H9 (cell line): ENCODE data around the gene FANCI. TPM values are rescaled to one million over a fixed set of nuclear protein-coding genes. Genes with fewer than 3 reads are reported as not detected.

ENCODE experiments used
- DNase-seq: peaks from one replicate; pipeline ENCODE4 v3.0.0-alpha.2; 2017
- H2AFZ ChIP-seq: one replicate; pipeline ENCODE4 v1.6.1; 2013; ENCODE audit warnings: mild to moderate bottlenecking, low read length, control low read depth, moderate library complexity
- H2AK5ac ChIP-seq: 2 replicates; pipeline ENCODE4 v1.6.1; 2013; ENCODE audit warnings: low read length, control low read depth, mixed read lengths; ENCODE audit not compliant: insufficient read length
- H2BK120ac ChIP-seq: one replicate; pipeline ENCODE4 v1.6.1; 2013; ENCODE audit warnings: low read depth, mild to moderate bottlenecking, low read length, control low read depth, inconsistent platforms; ENCODE audit not compliant: poor library complexity, severe bottlenecking
- H2BK12ac ChIP-seq: 2 replicates; pipeline ENCODE4 v1.6.1; 2013; ENCODE audit warnings: low read length, control low read depth, mixed read lengths, low read depth; ENCODE audit not compliant: insufficient read length
- H2BK15ac ChIP-seq: 2 replicates; pipeline ENCODE4 v1.6.1; 2013; ENCODE audit warnings: low read depth, low read length, control low read depth
- H2BK20ac ChIP-seq: one replicate; pipeline ENCODE4 v1.6.1; 2013; ENCODE audit warnings: low read depth, mild to moderate bottlenecking, low read length, control low read depth, inconsistent platforms; ENCODE audit not compliant: poor library complexity, severe bottlenecking
- H2BK5ac ChIP-seq: 2 replicates; pipeline ENCODE4 v1.6.1; 2013; ENCODE audit warnings: low read length, control low read depth, mixed read lengths; ENCODE audit not compliant: insufficient read length
- H3K14ac ChIP-seq: 2 replicates; pipeline ENCODE4 v1.6.1; 2013; ENCODE audit warnings: low read length, control low read depth; ENCODE audit not compliant: insufficient read depth
- H3K18ac ChIP-seq: 2 replicates; pipeline ENCODE4 v1.6.1; 2013; ENCODE audit warnings: low read depth, mild to moderate bottlenecking, mixed read lengths, low read length, control low read depth; ENCODE audit not compliant: insufficient read length
- H3K23ac ChIP-seq: 2 replicates; pipeline ENCODE4 v1.6.1; 2013; ENCODE audit warnings: low read length, control low read depth, mixed read lengths, low read depth; ENCODE audit not compliant: insufficient read length
- H3K23me2 ChIP-seq: 2 replicates; pipeline ENCODE4 v1.6.1; 2013; ENCODE audit warnings: low read depth, mild to moderate bottlenecking, mixed read lengths, low read length, control low read depth; ENCODE audit not compliant: insufficient read length, poor library complexity, severe bottlenecking
- H3K27ac ChIP-seq: 2 replicates; pipeline ENCODE4 v1.5.1; 2013; ENCODE audit warnings: low read length, control low read depth, mixed read lengths, low read depth; ENCODE audit not compliant: insufficient read length
- H3K27me3 ChIP-seq: 2 replicates; pipeline ENCODE4 v1.6.1; 2013; ENCODE audit warnings: low read length, control low read depth, inconsistent platforms; ENCODE audit not compliant: insufficient read depth
- H3K4ac ChIP-seq: 2 replicates; pipeline ENCODE4 v1.6.1; 2013; ENCODE audit warnings: low read depth, mild to moderate bottlenecking, control low read depth, inconsistent platforms, low read length, moderate library complexity
- H3K4me1 ChIP-seq: 2 replicates; pipeline ENCODE4 v1.6.1; 2013; ENCODE audit warnings: low read length, control low read depth, inconsistent platforms; ENCODE audit not compliant: insufficient read depth
- H3K4me2 ChIP-seq: 2 replicates; pipeline ENCODE4 v1.6.1; 2013; ENCODE audit warnings: low read length, control low read depth, mixed read lengths; ENCODE audit not compliant: insufficient read length, insufficient read depth
- H3K56ac ChIP-seq: 2 replicates; pipeline ENCODE4 v1.6.1; 2013; ENCODE audit warnings: low read depth, mild to moderate bottlenecking, mixed read lengths, low read length, control low read depth; ENCODE audit not compliant: insufficient read length
- H3K79me1 ChIP-seq: 2 replicates; pipeline ENCODE4 v1.6.1; 2013; ENCODE audit warnings: low read depth, mild to moderate bottlenecking, moderate library complexity, low read length, control low read depth, inconsistent platforms; ENCODE audit not compliant: insufficient read depth, poor library complexity, severe bottlenecking
- H3K79me2 ChIP-seq: 2 replicates; pipeline ENCODE4 v1.6.1; 2013; ENCODE audit warnings: low read length, control low read depth, inconsistent platforms; ENCODE audit not compliant: insufficient read depth
- H3K9ac ChIP-seq: 2 replicates; pipeline ENCODE4 v1.6.1; 2013; ENCODE audit warnings: low read length, control low read depth, mixed read lengths; ENCODE audit not compliant: insufficient read length; ENCODE audit errors: extremely low read depth
- H3K9me3 ChIP-seq: one replicate; pipeline ENCODE4 v1.6.1; 2013; ENCODE audit warnings: low read depth, low read length, inconsistent platforms; ENCODE audit not compliant: control insufficient read depth
- H3T11ph ChIP-seq: one replicate; pipeline ENCODE4 v1.6.1; 2013; ENCODE audit warnings: mild to moderate bottlenecking, low read length, control low read depth, inconsistent platforms
- H4K20me1 ChIP-seq: one replicate; pipeline ENCODE4 v1.6.1; 2013; ENCODE audit not compliant: control insufficient read depth, insufficient read length, insufficient read depth
- H4K5ac ChIP-seq: 2 replicates; pipeline ENCODE4 v1.6.1; 2013; ENCODE audit warnings: low read depth, mild to moderate bottlenecking, mixed read lengths, low read length, control low read depth; ENCODE audit not compliant: insufficient read length
- H4K8ac ChIP-seq: replicated peaks from 2 replicates; pipeline ENCODE4 v1.6.1; 2013; ENCODE audit warnings: low read length, control low read depth, mixed read lengths, low read depth; ENCODE audit not compliant: insufficient read length
- H4K91ac ChIP-seq: 2 replicates; pipeline ENCODE4 v1.6.1; 2013; ENCODE audit warnings: low read depth, mild to moderate bottlenecking, moderate library complexity, mixed read lengths, low read length, control low read depth; ENCODE audit not compliant: insufficient read length
- H3K27ac Mint-ChIP-seq, 3 experiments: 2 replicates in 2 of 3; 3 replicates in 1 of 3; pipeline ENCODE4 v1.8.0; 2020 to 2021; ENCODE audit warnings: mixed read lengths in 3 of 3, mild to moderate bottlenecking in 1 of 3, moderate library complexity in 1 of 3
- H3K27me3 Mint-ChIP-seq: 2 replicates; pipeline ENCODE4 v1.8.0; 2021; ENCODE audit warnings: low read depth, mild to moderate bottlenecking, moderate library complexity, mixed read lengths
- H3K36me3 Mint-ChIP-seq, 3 experiments: 2 replicates in 2 of 3; 3 replicates in 1 of 3; pipeline ENCODE4 v1.8.0; 2020 to 2021; ENCODE audit warnings: low read depth in 3 of 3, mixed read lengths in 3 of 3; ENCODE audit not compliant: insufficient read depth in 1 of 3
- H3K4me1 Mint-ChIP-seq, 2 experiments: 2 replicates each; pipeline ENCODE4 v1.8.0; 2020; ENCODE audit warnings: mixed read lengths in 2 of 2
- H3K4me3 Mint-ChIP-seq, 2 experiments: 2 replicates in 1 of 2; 3 replicates in 1 of 2; pipeline ENCODE4 v1.8.0; 2020 to 2021; ENCODE audit warnings: mild to moderate bottlenecking in 2 of 2, mixed read lengths in 2 of 2, moderate library complexity in 1 of 2
- H3K9me3 Mint-ChIP-seq, 2 experiments: 2 replicates in 1 of 2; 3 replicates in 1 of 2; pipeline ENCODE4 v1.8.0; 2020; ENCODE audit warnings: mild to moderate bottlenecking in 2 of 2, mixed read lengths in 2 of 2, moderate library complexity in 1 of 2
- CTCF ChIP-seq: fragments of 200-600 bp; sonication (generic); conservative IDR thresholded peaks from 3 replicates; pipeline ENCODE4 v1.8.0; 2021; ENCODE audit warnings: antibody characterized with exemption, mild to moderate bottlenecking
- WGBS: extraction: QIAGEN DNeasy Blood & Tissue Kit; methylation state at CpG from one replicate; pipeline ENCODE4 v1.1.7; 2013; ENCODE audit warnings: missing lambda C conversion rate, low lambda C conversion rate, mixed read lengths; ENCODE audit not compliant: insufficient read length; ENCODE audit errors: extremely low coverage; 5-methylcytosine and 5-hydroxymethylcytosine counted together
- total RNA-seq: library from RNA; stranded (reverse); gene quantifications from 2 replicates; pipeline ENCODE4 v1.2.1, GENCODE V29; 2021

FANCI gene
- total RNA-seq, 1 experiment from 2014 or later = 106 TPM

GRCh38 chr15:89338036-89338435 is 94.3 kb downstream of the FANCI start:
- Histone ChIP-seq H3K18ac (no peak overlapping the region), H2BK120ac (no peak overlapping the region), H2BK15ac (no peak overlapping the region), H4K20me1 (no peaks in the 10 kb centered on the region), H3K9me3 (no peaks in the 10 kb centered on the region), H3K4me1 (no peaks in the 10 kb centered on the region), H3K56ac (no peak overlapping the region), H3K4me2 (no peak overlapping the region), H3K4ac (no peak overlapping the region), H2AFZ (no peak overlapping the region), H2BK20ac (no peak overlapping the region), H4K91ac (no peak overlapping the region), H3K27ac (no peak overlapping the region), H4K8ac (no peak overlapping the region), H3K9ac (no peak overlapping the region), H3T11ph (no peak overlapping the region), H4K5ac (no peak overlapping the region), H3K27me3 (no peaks in the 10 kb centered on the region; the same call in 1 of the 2 replicates), H3K23ac (no peak overlapping the region), H3K14ac (no peak overlapping the region), H2BK12ac (no peak overlapping the region), H2AK5ac (no peak overlapping the region), H3K23me2 (peaks cover 12% of the 10 kb centered on the region), H3K79me2 (no peaks in the 10 kb centered on the region), H2BK5ac (no peak overlapping the region), H3K79me1 (no peaks in the 10 kb centered on the region)
- H3K36me3 Mint-ChIP-seq = peaks cover 0 to 3% (median 0%) of the 10 kb centered on the region in 3 experiments; a peak in 2 of 7 replicates
- no CpG with 5 or more reads among the region's 6 CpGs for WGBS
- H3K9me3 Mint-ChIP-seq = peaks cover 2 to 4% of the 10 kb centered on the region in 2 experiments; a peak in 2 of 5 replicates
- no peak overlapping the region for H3K4me3 Mint-ChIP-seq
- H3K27ac Mint-ChIP-seq = no peak overlapping the region
- no peak for TF ChIP-seq CTCF
- H3K27me3 Mint-ChIP-seq = peaks cover 46% of the 10 kb centered on the region
- DNase-seq = no peak
- H3K4me1 Mint-ChIP-seq = peaks cover 0 to 10% of the 10 kb centered on the region in 2 experiments; a peak in 1 of 4 replicates
